GM21360 (cell line): ENCODE measurements around the gene ARRDC3.
A peak's percentile ranks its signal among the peaks of the same experiment; 100 is the strongest.
"Not testable (repeated sequence)": the region's sequence is repeated elsewhere in the genome, so short reads cannot be mapped to it uniquely, and the experiment has no call there.

Experiments
- ATAC-seq: cut with Tn5 transposase; IDR thresholded peaks from one replicate; pipeline ENCODE4 v1.9.1; 2021; ENCODE audit warnings: mild to moderate bottlenecking, moderate library complexity; ENCODE audit not compliant: unreplicated experiment

The ARRDC3 gene

GRCh38 chr5:91383027-91383955 is at the start of gene ARRDC3:
TSS of gene ARRDC3 (minus strand) at chr5:91383317. CDS start at chr5:91383092, 225 bp downstream.
- peak; percentile 47 for ATAC-seq

GRCh38 chr5:91430949-91431348 is 47.8 kb upstream of the ARRDC3 start:
- ATAC-seq = no peak

- ATAC-seq = no peak
Observed at GRCh38 chr5:91424638-91425436, 41.7 kb upstream of the ARRDC3 start.

- no peak for ATAC-seq
Observed at GRCh38 chr5:91423871-91424270, 40.8 kb upstream of the ARRDC3 start.

- ATAC-seq = no peak
Observed at GRCh38 chr5:91420879-91421278, 37.8 kb upstream of the ARRDC3 start.

- ATAC-seq = no peak
Observed at GRCh38 chr5:91419571-91420537, 36.7 kb upstream of the ARRDC3 start.

- ATAC-seq = no peak
Observed at GRCh38 chr5:91419136-91419535, 36.0 kb upstream of the ARRDC3 start.

GRCh38 chr5:91418158-91418557 is 35.0 kb upstream of the ARRDC3 start:
- ATAC-seq = no peak

- ATAC-seq = no peak
Observed at GRCh38 chr5:91417219-91417618, 34.1 kb upstream of the ARRDC3 start.

GRCh38 chr5:91416491-91416890 is 33.4 kb upstream of the ARRDC3 start:
- ATAC-seq = no peak

GRCh38 chr5:91409304-91409703 is 26.2 kb upstream of the ARRDC3 start:
- no peak for ATAC-seq

GRCh38 chr5:91408710-91409109 is 25.6 kb upstream of the ARRDC3 start:
- no peak for ATAC-seq

- ATAC-seq = no peak
Observed at GRCh38 chr5:91407204-91407603, 24.1 kb upstream of the ARRDC3 start.

- no peak for ATAC-seq
Observed at GRCh38 chr5:91403438-91403837, 20.3 kb upstream of the ARRDC3 start.

GRCh38 chr5:91401175-91401574 is 18.1 kb upstream of the ARRDC3 start:
- no peak for ATAC-seq

GRCh38 chr5:91397791-91398190 is 14.7 kb upstream of the ARRDC3 start:
- ATAC-seq = peak; percentile 51

GRCh38 chr5:91390268-91390667 is 7.2 kb upstream of the ARRDC3 start:
- ATAC-seq = no peak

- ATAC-seq = not testable (repeated sequence)
Observed at GRCh38 chr5:91389555-91389954, 6.4 kb upstream of the ARRDC3 start.

- no peak for ATAC-seq
Observed at GRCh38 chr5:91388362-91388761, 5.2 kb upstream of the ARRDC3 start.

- ATAC-seq = no peak
Observed at GRCh38 chr5:91386120-91386519, 3.0 kb upstream of the ARRDC3 start.

GRCh38 chr5:91385596-91385995 is 2.5 kb upstream of the ARRDC3 start:
- not testable (repeated sequence) for ATAC-seq
